OCI-LY7 (cell line): ENCODE measurements around the gene DELE1. TPM values are rescaled to one million over a fixed set of nuclear protein-coding genes. Genes with fewer than 3 reads are reported as not detected.

Experiments
- BruUV-seq: library from RNA; stranded (reverse); fragments of 400-500 nt; replicated peaks from 2 replicates; lab custom pipeline; 2021; lab: Mats Ljungman, UMichigan
- CTCF ChIA-PET: fragments of 300-600 bp; sonication (Branson Sonifier 250); formaldehyde crosslinking; loops from one replicate; lab custom pipeline; 2022; ENCODE audit warnings: antibody characterized with exemption; ENCODE audit not compliant: unreplicated experiment; lab: Charles Lee
- POLR2A ChIA-PET: fragments of 300-600 bp; sonication (Branson Sonifier 250); formaldehyde crosslinking; loops from one replicate; lab custom pipeline; 2022; ENCODE audit warnings: antibody characterized with exemption; lab: Charles Lee
- DNase-seq: peaks from one replicate; pipeline ENCODE4 v3.0.0-alpha.2; 2015; ENCODE audit warnings: low spot score
- H2AFZ ChIP-seq: fragments of 200-600 bp; sonication (generic), shearing (Covaris generic); 2 replicates; pipeline ENCODE4 v1.6.1; 2014; ENCODE audit warnings: mild to moderate bottlenecking, antibody characterized with exemption, low read length, moderate library complexity
- H3K27ac ChIP-seq: fragments of 200-600 bp; sonication (generic); 2 replicates; pipeline ENCODE4 v1.5.1; 2014; ENCODE audit warnings: mixed run types, low read depth, mild to moderate bottlenecking, moderate library complexity, low read length, inconsistent platforms; ENCODE audit not compliant: poor library complexity, severe bottlenecking
- H3K36me3 ChIP-seq: fragments of 200-600 bp; sonication (generic); 2 replicates; pipeline ENCODE4 v1.6.1; 2014; ENCODE audit warnings: mild to moderate bottlenecking, antibody characterized with exemption, low read length, moderate library complexity, mixed read lengths; ENCODE audit not compliant: insufficient read depth
- H3K4me1 ChIP-seq: fragments of 200-600 bp; sonication (generic); 2 replicates; pipeline ENCODE4 v1.5.1; 2014; ENCODE audit warnings: mild to moderate bottlenecking, low read length; ENCODE audit not compliant: insufficient read depth, poor library complexity, severe bottlenecking
- H3K4me2 ChIP-seq: fragments of 200-600 bp; sonication (generic); 2 replicates; pipeline ENCODE4 v1.6.1; 2014; ENCODE audit warnings: mild to moderate bottlenecking, low read length
- H3K4me3 ChIP-seq: fragments of 200-600 bp; sonication (generic); 2 replicates; pipeline ENCODE4 v1.5.1; 2014; ENCODE audit warnings: mild to moderate bottlenecking, low read depth, low read length; ENCODE audit not compliant: poor library complexity, severe bottlenecking
- H3K79me2 ChIP-seq: fragments of 200-600 bp; sonication (generic); 2 replicates; pipeline ENCODE4 v1.6.1; 2016; ENCODE audit warnings: low read depth, mild to moderate bottlenecking, low read length, moderate library complexity, mixed read lengths; ENCODE audit not compliant: insufficient read depth
- H3K9me2 ChIP-seq: fragments of 200-600 bp; sonication (generic); 2 replicates; pipeline ENCODE4 v1.6.1; 2016; ENCODE audit warnings: mild to moderate bottlenecking, low read length, mixed read lengths; ENCODE audit not compliant: insufficient read depth
- H3K9me3 ChIP-seq: fragments of 200-600 bp; sonication (generic); 2 replicates; pipeline ENCODE4 v1.6.1; 2014; ENCODE audit warnings: mild to moderate bottlenecking, mixed run types, low read length, mixed read lengths
- H4K20me1 ChIP-seq: fragments of 200-600 bp; sonication (generic); 2 replicates; pipeline ENCODE4 v1.6.1; 2014; ENCODE audit warnings: mild to moderate bottlenecking, antibody characterized with exemption, low read length, moderate library complexity, mixed read lengths; ENCODE audit not compliant: insufficient read depth
- CTCF ChIP-seq: fragments of 200-600 bp; sonication (generic); conservative IDR thresholded peaks from 2 replicates; pipeline ENCODE4 v1.5.1; 2014; ENCODE audit warnings: mild to moderate bottlenecking, antibody characterized with exemption, low read length, moderate library complexity, mixed read lengths
- EZH2phosphoT487 ChIP-seq: fragments of 200-600 bp; sonication (generic); IDR thresholded peaks from 2 replicates; pipeline ENCODE4 v1.6.1; 2018; ENCODE audit warnings: low read depth, borderline replicate concordance, mild to moderate bottlenecking, mixed run types, antibody characterized with exemption, low read length, moderate library complexity, mixed read lengths
- intact Hi-C: fragments of 100-400 bp; cut with micrococcal nuclease; formaldehyde crosslinking; loops from one replicate; pipeline ENCODE4 v1.10.0; 2022; ENCODE audit not compliant: unreplicated experiment
- total RNA-seq, 2 experiments: library from RNA; depleted of rRNA in 1 of 2; stranded (reverse); fragments of >200 nt in 1 of 2; shearing (Covaris generic) in 1 of 2; gene quantifications; 2 replicates each; pipeline ENCODE4 v1.2.3, GENCODE V29; 2014 to 2022

DELE1 gene
- total RNA-seq, 2 experiments from 2014 or later: 78.5 to 81.2 TPM

- Histone ChIP-seq H3K27ac (no peak within 1 kb of the TSS), H3K4me2 (peak within 1 kb of the TSS; percentile 39; the same call in 1 of the 2 replicates), H2AFZ (no peak within 1 kb of the TSS), H3K9me2 (no peaks in the 10 kb centered on the region), H3K79me2 (no peaks in the 10 kb centered on the region), H3K4me1 (peaks cover 10% of the 10 kb centered on the region), H3K9me3 (no peaks in the 10 kb centered on the region), H3K36me3 (no peaks in the 10 kb centered on the region), H4K20me1 (no peaks in the 10 kb centered on the region), H3K4me3 (no peak within 1 kb of the TSS)
- POLR2A ChIA-PET: no interaction called here
- BruUV-seq: no TSS peak
- intact Hi-C loops: loop anchor here (5.0 kb wide), 2 partner anchors 41 to 66 kb away; no protein-coding TSS in a partner anchor
- CTCF ChIA-PET: interaction anchor here (0.9 kb wide), 1 partner anchor 186 kb away, joined by 3 read pairs; no protein-coding TSS in a partner anchor
- no peak for DNase-seq
- TF ChIP-seq CTCF (no peak), EZH2phosphoT487 (no peak)
Measured at GRCh38 chr5:141878186-141878710, 45.4 kb upstream of the DELE1 start, which contains the start of gene PCDH1. Gene PCDH1, minus strand, starts transcription at chr5:141878410. Its CDS starts 148 bp downstream, at chr5:141878262.

DNA sequence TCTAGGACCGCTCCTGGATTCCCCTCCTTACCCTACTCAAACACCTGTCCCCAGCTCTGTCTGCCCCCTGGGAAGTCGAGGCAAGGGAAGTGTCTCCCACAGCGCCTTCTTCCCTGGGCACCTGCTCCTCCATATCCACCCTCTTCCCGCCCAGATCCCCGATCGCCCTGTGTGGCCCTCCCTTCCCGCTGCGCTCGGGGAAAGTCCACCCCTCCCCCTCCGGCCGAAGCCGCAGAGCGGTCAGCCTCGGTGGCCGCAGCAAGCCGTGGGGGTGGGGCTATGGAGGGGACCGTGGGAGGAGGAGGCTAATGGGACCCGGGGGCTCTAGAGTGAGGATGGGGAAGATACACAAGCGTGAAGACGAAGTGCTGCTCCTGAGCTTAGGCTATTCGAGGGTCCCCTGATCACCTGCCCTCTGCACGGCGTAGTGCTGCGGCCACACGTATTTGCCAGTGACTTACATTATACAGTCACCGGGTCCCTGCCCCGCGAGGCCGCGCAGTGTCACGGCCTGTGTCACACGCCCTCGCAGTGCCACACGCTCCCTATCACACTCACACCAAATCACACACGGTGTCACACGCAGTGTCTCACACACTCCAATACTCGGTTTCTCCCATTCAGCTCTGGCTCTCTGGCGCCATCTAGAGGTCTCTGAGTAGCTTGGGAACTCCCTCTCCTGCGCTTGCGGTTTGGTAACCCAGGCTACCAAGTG, 44.8 kb upstream of the DELE1 start:
- BruUV-seq: no TSS peak
- CTCF ChIA-PET: interaction anchor here (0.6 to 1.3 kb wide), 4 partner anchors 37 to 1023 kb away, joined by 3 to 4 read pairs (median 3); no protein-coding TSS in a partner anchor
- Histone ChIP-seq H3K27ac (no peak overlapping the region), H2AFZ (no peak overlapping the region), H3K36me3 (no peaks in the 10 kb centered on the region), H3K79me2 (no peaks in the 10 kb centered on the region), H3K4me3 (no peak overlapping the region), H3K4me2 (peak overlapping the region; percentile 39; the same call in 1 of the 2 replicates), H3K9me3 (no peaks in the 10 kb centered on the region), H3K9me2 (no peaks in the 10 kb centered on the region), H3K4me1 (peaks cover 10% of the 10 kb centered on the region), H4K20me1 (no peaks in the 10 kb centered on the region)
- intact Hi-C loops: loop anchor here (1.0 to 5.0 kb wide), 6 partner anchors 42 to 214 kb away; no protein-coding TSS in a partner anchor
- peak; percentile 89 for DNase-seq
- TF ChIP-seq EZH2phosphoT487 (no peak), CTCF (peak; percentile 97)
- POLR2A ChIA-PET: interaction anchor here (1.2 kb wide), 1 partner anchor 12 kb away, joined by 4 read pairs; no protein-coding TSS in a partner anchor
